Left hindlimb (tissue), 1 donor: ENCODE results near the gene SLCO4A1.

Source experiments
- DNase-seq: peaks from one replicate; pipeline ENCODE4 v3.0.0-alpha.2; 2018

The SLCO4A1 gene

DNA sequence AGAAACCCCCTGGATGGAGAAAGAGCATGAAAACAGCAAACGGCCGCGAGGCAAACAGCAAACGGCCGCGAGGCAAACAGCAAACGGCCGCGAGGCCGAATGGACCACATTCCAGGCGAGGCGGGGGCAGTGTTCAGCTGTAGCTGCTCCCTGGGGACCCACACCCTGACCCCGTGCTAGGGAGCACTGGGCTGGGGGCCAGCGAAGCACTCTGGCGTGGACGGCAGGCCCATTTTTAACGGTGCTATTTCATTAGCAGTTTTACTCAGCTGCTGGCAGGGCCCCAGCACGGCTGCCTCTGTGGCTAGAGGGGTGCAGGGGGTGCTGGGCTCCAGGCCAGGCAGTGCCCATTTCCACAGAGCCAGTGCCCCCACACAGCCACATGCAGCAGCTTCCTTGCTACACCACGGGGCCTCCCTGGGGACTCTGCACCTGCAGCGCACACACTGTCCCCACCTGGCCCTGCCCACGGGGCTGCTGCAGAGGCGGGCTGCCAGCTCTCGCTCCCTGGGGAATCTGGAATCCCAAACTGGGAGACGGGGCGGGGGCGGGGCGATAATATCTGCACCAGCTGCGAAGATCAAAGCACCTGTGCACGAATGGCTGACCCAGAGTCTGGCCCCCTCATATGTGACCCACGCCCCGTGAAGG lies 35.6 kb upstream of the SLCO4A1 start:
- DNase-seq, result no peak

GRCh38 chr20:62607366-62608217 lies 34.7 kb upstream of the SLCO4A1 start:
- no peak for DNase-seq

- no peak for DNase-seq
Measured at GRCh38 chr20:62608218-62608565, 34.1 kb upstream of the SLCO4A1 start.

DNA sequence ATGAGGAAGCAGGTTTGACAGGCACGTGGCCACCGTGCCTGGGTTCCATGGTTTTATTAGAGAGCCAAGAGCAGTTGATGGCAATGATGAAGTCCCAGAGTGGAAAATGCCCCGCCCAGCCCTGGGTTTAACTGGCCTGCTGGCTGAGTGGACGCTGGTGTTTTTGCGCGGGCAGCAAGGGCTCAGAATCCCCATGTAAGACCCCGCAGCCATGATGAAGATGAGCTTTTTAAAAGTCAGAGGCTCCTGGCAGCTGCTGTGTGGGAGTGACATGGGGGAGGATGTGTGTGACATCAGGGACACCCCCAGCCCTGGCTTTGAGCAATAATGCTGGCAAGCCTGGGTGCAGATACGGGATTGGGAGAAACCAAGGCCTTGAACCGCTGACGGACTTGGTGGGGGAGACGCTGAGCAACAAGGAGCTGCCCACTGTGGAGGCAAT lies 33.0 kb upstream of the SLCO4A1 start:
- no peak for DNase-seq

GRCh38 chr20:62609811-62610757 lies 32.2 kb upstream of the SLCO4A1 start:
- DNase-seq, result no peak

- DNase-seq, result no peak
Measured at GRCh38 chr20:62611012-62611411, 31.3 kb upstream of the SLCO4A1 start.

- no peak for DNase-seq
Measured at GRCh38 chr20:62611819-62612218, 30.5 kb upstream of the SLCO4A1 start.

DNA sequence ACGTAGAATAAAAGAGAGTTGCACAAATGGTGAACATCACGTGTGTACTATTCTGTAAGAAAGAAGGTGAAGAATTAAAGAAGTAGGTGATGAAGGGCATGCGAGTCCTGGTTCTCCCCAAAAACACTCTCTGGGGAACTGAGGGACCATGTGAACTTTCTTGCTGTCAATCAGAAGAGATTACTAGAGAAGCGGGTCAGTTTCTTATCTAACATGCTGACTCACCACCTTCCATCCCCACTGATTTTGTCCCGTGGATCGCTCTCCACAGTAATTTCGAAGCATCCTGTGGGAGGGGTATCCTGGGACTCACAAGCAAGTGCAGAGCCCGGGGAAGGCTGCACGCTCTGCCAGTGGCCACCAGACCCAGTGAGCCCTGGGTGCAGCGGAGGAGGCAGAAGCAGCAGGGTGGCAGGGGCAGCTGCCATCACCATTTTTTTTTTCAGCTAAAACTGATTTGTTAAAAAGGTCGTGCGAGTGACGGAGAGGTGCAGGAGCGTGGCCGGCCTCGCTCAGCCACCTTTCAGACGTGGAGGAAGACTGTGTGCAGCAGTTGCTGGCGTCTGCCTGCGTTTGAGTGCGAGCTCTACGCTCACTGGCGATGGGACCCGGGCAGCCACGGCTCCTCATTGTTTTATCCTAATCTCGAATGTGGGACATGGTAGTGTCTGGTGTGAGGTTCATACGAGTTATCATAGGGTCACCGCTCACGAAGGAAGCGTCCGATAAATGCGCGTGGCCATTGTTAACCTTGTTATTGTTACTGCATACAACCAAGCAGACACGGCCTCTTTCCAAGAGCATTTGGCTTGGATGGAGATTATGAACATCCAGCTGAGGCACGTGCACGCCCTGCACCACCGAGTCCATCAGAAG lies 28.0 kb upstream of the SLCO4A1 start:
- no peak for DNase-seq

DNA sequence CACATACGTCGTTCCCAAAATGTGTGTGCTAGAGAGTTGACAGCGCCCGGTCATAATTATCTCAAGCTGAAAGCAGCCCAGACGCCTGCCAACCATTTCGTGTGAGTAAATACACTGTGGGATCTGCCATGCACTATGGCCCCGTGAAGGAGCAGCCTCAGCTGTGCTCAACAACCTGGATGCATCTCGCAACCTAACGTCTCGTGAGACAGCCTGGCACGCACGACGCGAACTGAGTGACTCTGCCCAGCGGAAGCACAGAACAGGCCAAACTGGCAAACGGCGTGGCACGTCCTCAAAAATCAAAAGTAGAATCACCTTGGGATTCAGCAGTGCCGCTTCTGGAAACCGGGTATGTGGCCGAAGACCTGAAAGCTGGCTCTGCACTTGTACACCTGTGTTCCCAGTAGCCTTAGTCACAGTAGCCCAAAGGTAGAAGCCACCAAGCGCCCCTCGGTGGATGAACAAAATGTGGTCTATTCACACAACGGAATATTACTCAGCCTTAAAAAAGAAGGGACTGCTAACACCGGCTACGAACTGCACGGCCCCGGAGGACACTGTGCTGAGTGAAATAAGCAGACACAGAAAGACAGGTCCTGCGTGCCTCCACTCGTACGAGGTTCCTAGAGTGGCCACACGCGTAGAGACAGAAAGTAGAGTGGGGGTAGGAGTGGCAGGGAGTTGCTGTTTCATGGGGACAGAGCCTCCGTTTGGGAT lies 27.2 kb upstream of the SLCO4A1 start:
- no peak for DNase-seq

- no peak for DNase-seq
Measured at GRCh38 chr20:62615750-62616251, 26.5 kb upstream of the SLCO4A1 start.

DNA sequence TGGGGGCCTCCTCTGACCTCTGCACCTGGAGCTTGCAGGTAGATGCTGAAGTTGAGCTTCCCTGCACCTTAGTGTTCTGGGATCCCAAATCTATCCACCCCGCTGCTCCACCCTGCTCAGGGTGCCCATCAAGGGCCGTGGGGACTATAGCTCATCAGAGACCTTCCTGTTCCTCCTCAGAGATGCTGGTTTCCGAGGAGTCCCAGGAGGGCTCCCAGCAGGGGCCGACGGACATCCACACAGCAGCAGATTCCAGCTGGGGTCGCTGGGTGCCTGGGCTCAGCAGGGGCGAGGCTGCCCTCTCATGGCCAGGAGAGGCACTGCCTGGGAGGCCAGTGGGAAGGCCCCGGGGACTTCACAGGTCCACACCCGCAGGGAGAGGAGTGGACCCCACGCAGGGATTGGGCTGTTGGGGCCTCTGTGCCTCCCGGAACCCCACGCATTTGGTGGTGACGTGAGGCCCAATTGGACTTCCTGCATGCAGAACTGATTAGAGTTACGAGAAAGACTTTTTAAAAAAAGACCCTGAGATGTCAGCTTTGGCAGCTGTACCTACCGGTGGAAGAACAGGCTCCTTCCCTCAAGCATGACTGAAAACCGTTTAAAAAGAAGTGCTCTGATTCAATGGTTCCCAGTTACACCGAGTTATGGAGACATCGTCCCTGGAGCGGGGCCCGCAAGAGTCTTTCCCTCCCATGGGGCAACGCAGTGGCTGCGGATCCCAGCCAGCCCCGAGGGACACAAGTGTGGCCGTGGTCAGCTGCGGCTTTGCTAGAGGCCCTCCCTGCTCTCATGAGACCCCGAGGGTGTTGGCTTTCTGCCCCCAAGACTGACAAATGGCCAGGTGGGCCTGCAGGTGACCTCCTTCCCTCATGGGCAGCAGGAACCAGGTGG lies 25.3 kb upstream of the SLCO4A1 start:
- no peak for DNase-seq

DNA sequence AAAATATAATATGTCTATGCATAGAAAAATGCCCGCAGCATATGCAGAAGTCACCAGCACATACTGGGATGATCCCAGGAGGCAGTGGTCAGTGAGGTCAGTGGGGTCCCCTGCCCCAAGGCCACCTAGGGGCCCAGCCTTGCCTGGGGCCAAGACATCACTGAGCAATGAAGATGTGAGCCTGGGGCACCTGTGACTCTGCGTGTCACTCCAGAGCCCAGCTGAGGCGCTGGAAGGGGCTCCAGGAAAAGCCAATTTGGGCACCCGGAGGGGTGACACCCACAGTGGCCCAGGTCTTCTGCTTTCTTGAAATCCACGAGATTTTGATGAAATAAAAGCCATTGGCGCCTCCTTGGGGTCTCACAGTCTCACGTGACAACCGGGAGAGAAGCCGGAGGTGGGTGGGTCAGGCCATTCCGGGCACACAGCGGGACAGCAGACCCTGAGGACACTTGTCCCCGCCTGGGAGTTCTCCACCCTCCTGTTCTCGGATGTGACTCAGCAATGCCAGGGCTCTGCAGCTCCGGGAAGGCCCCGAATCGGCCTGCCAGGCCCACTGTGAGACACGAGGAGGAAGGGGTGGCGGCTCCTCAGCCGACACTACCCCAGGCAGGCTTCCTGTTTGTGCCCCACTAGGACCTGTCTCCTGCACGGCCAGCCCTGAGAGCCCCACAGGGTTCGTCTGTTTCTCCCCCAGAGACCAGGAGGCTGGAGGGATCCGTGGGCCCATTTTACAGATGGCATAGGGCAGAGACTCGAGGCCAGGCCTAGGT lies 24.4 kb upstream of the SLCO4A1 start:
- DNase-seq, result no peak

DNA sequence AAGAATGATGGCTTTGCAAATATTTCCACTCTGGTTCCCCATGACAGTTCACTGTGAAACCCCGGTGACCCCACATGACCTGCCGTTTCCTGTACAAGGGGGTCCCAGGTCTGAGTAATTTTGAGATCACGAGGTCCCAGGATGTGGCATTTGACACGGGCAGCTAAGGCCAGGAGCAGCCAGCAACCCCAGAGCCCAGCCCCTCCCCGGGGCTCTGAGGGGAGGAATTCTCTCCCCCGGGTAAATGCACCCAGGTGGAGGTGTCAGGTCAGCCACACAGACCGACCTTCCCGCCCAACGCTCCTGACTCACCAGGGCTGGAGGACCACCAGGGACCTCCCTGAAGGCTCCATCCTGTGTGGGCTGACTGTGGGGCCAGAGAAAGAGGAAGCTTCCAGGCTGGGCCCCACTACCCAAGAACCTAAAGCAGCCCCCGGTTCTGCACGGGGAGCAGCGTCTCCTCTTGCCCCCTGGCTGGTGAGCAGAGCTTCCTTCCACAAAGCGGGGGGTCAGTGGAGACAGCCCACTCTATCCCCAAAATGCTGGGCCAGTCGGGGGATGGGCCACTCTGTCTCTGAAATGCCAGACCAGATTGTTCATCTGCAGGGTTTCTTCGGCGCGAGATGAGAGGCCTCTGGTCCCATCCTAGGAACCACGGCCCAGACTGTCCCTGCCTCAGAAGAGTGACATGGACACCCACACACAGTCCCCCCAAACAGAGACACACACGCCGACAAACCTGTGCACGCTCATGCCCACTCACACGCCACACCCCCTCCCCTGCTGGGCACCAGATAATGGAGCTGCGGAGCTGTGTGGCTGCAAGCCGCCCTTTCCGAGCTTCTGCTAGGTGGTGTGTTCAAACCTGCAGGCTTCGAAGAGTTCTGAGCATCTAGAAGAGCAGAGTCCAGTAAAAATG lies 23.4 kb upstream of the SLCO4A1 start:
- no peak for DNase-seq

DNA sequence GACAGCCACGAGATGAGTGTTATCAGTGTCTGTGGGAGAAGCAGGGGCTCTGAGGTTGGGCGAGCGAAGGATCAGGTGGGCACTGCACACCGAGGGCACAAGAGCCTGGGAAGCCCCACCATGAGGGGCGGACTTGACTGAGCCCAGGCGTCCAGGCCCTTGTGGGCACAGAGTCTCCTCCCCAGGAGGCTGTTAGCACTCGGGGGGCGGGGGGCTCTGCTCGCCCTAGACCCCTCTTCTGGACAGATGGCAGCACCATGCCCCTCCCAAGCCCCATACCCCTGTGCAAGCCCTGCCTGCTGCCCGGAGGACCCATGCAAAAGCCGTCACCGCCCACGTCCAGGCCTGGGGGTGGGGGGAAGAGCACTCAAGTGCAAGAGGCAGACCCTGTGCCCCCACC lies 21.7 kb upstream of the SLCO4A1 start:
- DNase-seq, result no peak

DNA sequence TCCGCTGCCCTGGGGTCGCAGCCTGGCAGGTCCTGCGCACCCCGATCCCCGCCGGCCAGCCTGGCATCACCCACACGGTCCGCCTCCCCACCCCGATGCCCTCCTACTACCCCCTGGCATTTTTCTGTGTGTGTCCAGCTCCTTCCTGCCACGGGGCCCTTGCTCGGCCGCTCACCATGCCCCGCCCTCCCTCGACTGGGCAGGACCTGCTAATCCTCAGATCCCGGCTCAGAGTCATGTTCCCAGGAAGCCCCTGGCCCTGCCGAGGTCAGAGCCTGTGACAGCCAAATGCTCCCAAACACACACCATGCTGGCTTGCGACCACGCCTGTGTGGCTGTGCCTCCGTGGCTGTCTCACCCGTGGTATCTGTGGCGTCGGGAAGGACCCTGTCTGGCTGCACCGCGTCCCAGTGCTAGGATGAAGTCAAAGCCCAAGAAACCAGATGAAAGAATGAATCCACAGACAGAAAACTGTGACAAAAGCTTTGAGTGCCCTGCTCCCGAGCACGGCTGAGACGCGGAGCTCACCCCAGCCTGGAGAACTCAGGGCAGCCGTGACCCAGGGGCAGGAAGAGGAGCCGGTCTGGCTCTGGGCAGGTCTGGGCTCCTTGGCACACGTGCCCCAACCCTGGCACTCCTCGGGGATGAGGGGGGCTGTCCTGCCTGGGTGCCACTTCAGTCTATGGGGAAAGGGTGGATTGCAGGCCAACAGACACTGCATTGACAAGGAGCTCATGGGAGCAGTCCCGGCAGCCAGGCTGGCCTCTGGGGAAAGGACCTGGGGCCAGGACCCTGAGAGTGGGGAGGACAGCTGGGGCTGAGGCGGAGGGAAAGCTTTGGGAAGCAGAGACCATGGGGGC lies 20.8 kb upstream of the SLCO4A1 start:
- DNase-seq, result no peak

DNA sequence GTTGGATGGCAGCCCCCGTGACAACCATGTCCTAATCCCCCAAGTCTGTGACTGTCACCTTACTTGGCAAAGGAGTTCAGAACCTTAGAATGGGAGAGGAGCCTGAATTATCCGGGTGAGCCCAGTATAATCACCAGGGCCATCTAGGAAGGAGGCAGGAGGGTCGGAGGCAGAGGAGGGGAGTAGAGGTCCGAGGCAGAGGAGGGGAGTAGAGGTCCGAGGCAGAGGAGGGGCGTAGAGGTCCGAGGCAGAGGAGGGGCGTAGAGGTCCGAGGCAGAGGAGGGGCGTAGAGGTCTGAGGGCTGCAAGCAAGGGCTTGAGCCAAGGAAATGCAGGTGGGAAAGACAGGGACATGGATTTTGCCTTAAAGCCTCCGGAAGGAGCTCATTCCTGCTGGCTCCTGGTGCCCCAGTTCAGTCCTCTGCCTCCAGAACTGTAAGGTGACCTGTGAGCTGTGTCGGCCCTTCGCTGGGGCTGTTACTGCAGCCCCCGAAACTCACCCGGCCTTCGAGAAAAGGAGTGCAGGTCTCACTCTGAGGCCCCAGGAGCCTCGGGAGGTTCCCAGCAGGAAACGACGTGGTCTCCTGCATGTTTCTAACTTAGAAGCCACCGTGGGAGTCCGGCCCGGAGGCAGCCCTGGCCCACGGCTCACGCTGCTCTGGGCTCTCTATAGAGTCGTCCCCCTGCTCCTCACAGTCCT lies 20.0 kb upstream of the SLCO4A1 start:
- DNase-seq, result no peak
